Measurements from ENCODE around the gene PRPF4. TPM values are rescaled to one million over a fixed set of nuclear protein-coding genes. Genes with fewer than 3 reads are reported as not detected.
A peak's percentile ranks its signal among the peaks of the same experiment; 100 is the strongest.

PRPF4 gene
- total RNA-seq, 3 donors from 2014 or later, result 63.8 to 70.8 (median 65.1) TPM

- H3K27me3 Mint-ChIP-seq (ENCODE audit: low read depth), result no peaks in the 10 kb centered on the region
- DNase-seq (no peak), ATAC-seq (no peak)
- H3K9me3 Mint-ChIP-seq, result peaks cover 3% of the 10 kb centered on the region
- no peak overlapping the region for H3K4me3 Mint-ChIP-seq
- H3K36me3 Mint-ChIP-seq (ENCODE audit: insufficient read depth), result no peaks in the 10 kb centered on the region
- H3K4me1 Mint-ChIP-seq (ENCODE audit: low read depth), result no peaks in the 10 kb centered on the region
Observed at GRCh38 chr9:113250807-113251206, 24.7 kb upstream of the PRPF4 start.

GRCh38 chr9:113254991-113255390, 20.5 kb upstream of the PRPF4 start:
- H3K36me3 Mint-ChIP-seq (ENCODE audit: insufficient read depth), result peaks cover 17% of the 10 kb centered on the region
- no peaks in the 10 kb centered on the region for H3K27me3 Mint-ChIP-seq (ENCODE audit: low read depth)
- no peaks in the 10 kb centered on the region for H3K4me1 Mint-ChIP-seq (ENCODE audit: low read depth)
- no peak for ATAC-seq
- no peak overlapping the region for H3K4me3 Mint-ChIP-seq
- peaks cover 3% of the 10 kb centered on the region for H3K9me3 Mint-ChIP-seq
- DNase-seq, result no peak

GRCh38 chr9:113255438-113255837, 20.0 kb upstream of the PRPF4 start:
- H3K27me3 Mint-ChIP-seq (ENCODE audit: low read depth), result no peaks in the 10 kb centered on the region
- ATAC-seq, result no peak
- peaks cover 3% of the 10 kb centered on the region for H3K9me3 Mint-ChIP-seq

GRCh38 chr9:113257863-113258262, 17.6 kb upstream of the PRPF4 start:
- ATAC-seq (no peak), DNase-seq (no peak)
- Mint-ChIP-seq H3K9me3 (no peaks in the 10 kb centered on the region), H3K4me3 (no peak overlapping the region), H3K27me3 (ENCODE audit: low read depth) (no peaks in the 10 kb centered on the region), H3K36me3 (ENCODE audit: insufficient read depth) (peaks cover 25% of the 10 kb centered on the region), H3K4me1 (ENCODE audit: low read depth) (no peaks in the 10 kb centered on the region)

More at GRCh38 chr9:113255438-113255837, 20.0 kb upstream of the PRPF4 start:
- no peak for DNase-seq
- Mint-ChIP-seq H3K4me3 (no peak overlapping the region), H3K36me3 (ENCODE audit: insufficient read depth) (peaks cover 21% of the 10 kb centered on the region), H3K4me1 (ENCODE audit: low read depth) (no peaks in the 10 kb centered on the region)

GRCh38 chr9:113258282-113258681, 17.2 kb upstream of the PRPF4 start:
- H3K4me1 Mint-ChIP-seq (ENCODE audit: low read depth), result no peaks in the 10 kb centered on the region
- ATAC-seq, result no peak
- H3K4me3 Mint-ChIP-seq, result no peak overlapping the region
- H3K9me3 Mint-ChIP-seq, result no peaks in the 10 kb centered on the region
- no peaks in the 10 kb centered on the region for H3K27me3 Mint-ChIP-seq (ENCODE audit: low read depth)
- no peak for DNase-seq
- peaks cover 25% of the 10 kb centered on the region for H3K36me3 Mint-ChIP-seq (ENCODE audit: insufficient read depth)

- Mint-ChIP-seq H3K9me3 (no peaks in the 10 kb centered on the region), H3K36me3 (ENCODE audit: insufficient read depth) (peaks cover 30% of the 10 kb centered on the region)
Observed at GRCh38 chr9:113261917-113262671, 13.4 kb upstream of the PRPF4 start.

GRCh38 chr9:113266174-113266573, 9.3 kb upstream of the PRPF4 start:
- Mint-ChIP-seq H3K4me3 (no peak overlapping the region), H3K36me3 (ENCODE audit: insufficient read depth) (peaks cover 30% of the 10 kb centered on the region), H3K4me1 (ENCODE audit: low read depth) (peaks cover 8% of the 10 kb centered on the region), H3K9me3 (no peaks in the 10 kb centered on the region), H3K27me3 (ENCODE audit: low read depth) (no peaks in the 10 kb centered on the region)
- DNase-seq (no peak), ATAC-seq (no peak)

More at GRCh38 chr9:113261917-113262671, 13.4 kb upstream of the PRPF4 start:
- ATAC-seq, result no peak
- Mint-ChIP-seq H3K4me1 (ENCODE audit: low read depth) (no peaks in the 10 kb centered on the region), H3K4me3 (no peak overlapping the region), H3K27me3 (ENCODE audit: low read depth) (no peaks in the 10 kb centered on the region)
- no peak for DNase-seq

GRCh38 chr9:113267911-113268566, 7.4 kb upstream of the PRPF4 start:
- H3K4me3 Mint-ChIP-seq, result no peak overlapping the region
- DNase-seq, result no peak
- no peak for ATAC-seq

GRCh38 chr9:113269355-113269754, 6.1 kb upstream of the PRPF4 start:
- no peaks in the 10 kb centered on the region for H3K9me3 Mint-ChIP-seq
- peak; percentile 75 to 77 for ATAC-seq
- peaks cover 15% of the 10 kb centered on the region for H3K4me1 Mint-ChIP-seq (ENCODE audit: low read depth)
- peaks cover 41% of the 10 kb centered on the region for H3K36me3 Mint-ChIP-seq (ENCODE audit: insufficient read depth)
- H3K27me3 Mint-ChIP-seq (ENCODE audit: low read depth), result no peaks in the 10 kb centered on the region
- no peak for DNase-seq
- H3K4me3 Mint-ChIP-seq, result no peak overlapping the region

More at GRCh38 chr9:113267911-113268566, 7.4 kb upstream of the PRPF4 start:
- Mint-ChIP-seq H3K27me3 (ENCODE audit: low read depth) (no peaks in the 10 kb centered on the region), H3K4me1 (ENCODE audit: low read depth) (peaks cover 8% of the 10 kb centered on the region), H3K36me3 (ENCODE audit: insufficient read depth) (peaks cover 37% of the 10 kb centered on the region), H3K9me3 (no peaks in the 10 kb centered on the region)

GRCh38 chr9:113269871-113270270, 5.6 kb upstream of the PRPF4 start:
- Mint-ChIP-seq H3K27me3 (ENCODE audit: low read depth) (no peaks in the 10 kb centered on the region), H3K4me3 (no peak overlapping the region), H3K36me3 (ENCODE audit: insufficient read depth) (peaks cover 40% of the 10 kb centered on the region), H3K4me1 (ENCODE audit: low read depth) (peaks cover 15% of the 10 kb centered on the region), H3K9me3 (no peaks in the 10 kb centered on the region)
- DNase-seq (no peak), ATAC-seq (no peak)

GRCh38 chr9:113274474-113275156, 843 bp upstream of the PRPF4 start:
- no peak overlapping the region for H3K4me3 Mint-ChIP-seq
- H3K27me3 Mint-ChIP-seq (ENCODE audit: low read depth), result no peaks in the 10 kb centered on the region
- H3K9me3 Mint-ChIP-seq, result no peaks in the 10 kb centered on the region
- ATAC-seq (peak; percentile 12 to 16), DNase-seq (no peak)
- peaks cover 40% of the 10 kb centered on the region for H3K36me3 Mint-ChIP-seq (ENCODE audit: insufficient read depth)
- peaks cover 24% of the 10 kb centered on the region for H3K4me1 Mint-ChIP-seq (ENCODE audit: low read depth)

- peak overlapping the region; percentile 26 for H3K4me3 Mint-ChIP-seq
- no peaks in the 10 kb centered on the region for H3K27me3 Mint-ChIP-seq (ENCODE audit: low read depth)
- ATAC-seq, result no peak
Observed at GRCh38 chr9:113278840-113279239, 3.4 kb downstream of the PRPF4 start.

GRCh38 chr9:113281356-113281755, 5.9 kb downstream of the PRPF4 start:
- H3K4me3 Mint-ChIP-seq, result no peak overlapping the region

More at GRCh38 chr9:113278840-113279239, 3.4 kb downstream of the PRPF4 start:
- Mint-ChIP-seq H3K4me1 (ENCODE audit: low read depth) (peaks cover 32% of the 10 kb centered on the region), H3K36me3 (ENCODE audit: insufficient read depth) (peaks cover 48% of the 10 kb centered on the region), H3K9me3 (no peaks in the 10 kb centered on the region)
- DNase-seq, result no peak

GRCh38 chr9:113289091-113289490, 13.6 kb downstream of the PRPF4 start:
- Mint-ChIP-seq H3K36me3 (ENCODE audit: insufficient read depth) (peaks cover 61% of the 10 kb centered on the region), H3K9me3 (no peaks in the 10 kb centered on the region), H3K27me3 (ENCODE audit: low read depth) (no peaks in the 10 kb centered on the region), H3K4me1 (ENCODE audit: low read depth) (no peaks in the 10 kb centered on the region), H3K4me3 (no peak overlapping the region)
- ATAC-seq, result no peak
- no peak for DNase-seq

More at GRCh38 chr9:113281356-113281755, 5.9 kb downstream of the PRPF4 start:
- H3K9me3 Mint-ChIP-seq, result no peaks in the 10 kb centered on the region
- no peak for ATAC-seq
- DNase-seq, result no peak
- peaks cover 27% of the 10 kb centered on the region for H3K4me1 Mint-ChIP-seq (ENCODE audit: low read depth)
- H3K27me3 Mint-ChIP-seq (ENCODE audit: low read depth), result no peaks in the 10 kb centered on the region
- H3K36me3 Mint-ChIP-seq (ENCODE audit: insufficient read depth), result peaks cover 62% of the 10 kb centered on the region

Measured in activated T-cell treated with anti-CD3 and anti-CD28 coated beads, Interleukin-2, amount 50 U/mL, for 4 hours (primary cell).